T-cell (primary cell): Measurements from ENCODE around the gene OR6C75. TPM values are rescaled to one million over a fixed set of nuclear protein-coding genes. Genes with fewer than 3 reads are reported as not detected.
"Not testable (repeated sequence)": the region's sequence is repeated elsewhere in the genome, so short reads cannot be mapped to it uniquely, and the experiment has no call there.

Source experiments
- ATAC-seq, 4 experiments: fragments of 200-7000 bp in 3 of 4; fragments of 150-1000 bp in 1 of 4; cut with Tn5 transposase; replicated peaks in 1 of 4; 1 replicate in 3 of 4; 2 replicates in 1 of 4; pipeline ENCODE4 v1.10.0; 2021; ENCODE audit warnings: moderate library complexity in 3 of 4, mild to moderate bottlenecking in 2 of 4, moderate number of reproducible peaks in 1 of 4
- CTCF ChIA-PET, 2 donors: fragments of 300-600 bp; sonication (Branson Sonifier 250); formaldehyde crosslinking; loops; one replicate each; lab custom pipeline; 2022; ENCODE audit warnings: antibody characterized with exemption in 2 of 2; lab: Charles Lee
- POLR2A ChIA-PET, 2 donors: fragments of 300-600 bp; sonication (Branson Sonifier 250); formaldehyde crosslinking; loops; one replicate each; lab custom pipeline; 2022; ENCODE audit warnings: antibody characterized with exemption in 2 of 2; lab: Charles Lee
- DNase-seq, 35 experiments: peaks; one replicate each; pipeline versions ENCODE4 v3.0.0 to v3.0.0-alpha.2; 2013 to 2023
- H3K27ac ChIP-seq: one replicate; pipeline ENCODE4 v1.5.1; 2013; ENCODE audit warnings: low read length
- H3K27me3 ChIP-seq, 2 experiments: replicated peaks in 1 of 2; 1 replicate in 1 of 2; 2 replicates in 1 of 2; pipeline versions ENCODE4 v1.6.1 to v1.7.0; 2013; ENCODE audit warnings: low read length in 1 of 2, mixed read lengths in 1 of 2; ENCODE audit not compliant: control insufficient read depth in 2 of 2, insufficient read depth in 2 of 2; ENCODE audit errors: extremely low read depth in 1 of 2
- H3K36me3 ChIP-seq, 2 donors: 1 replicate in 1 of 2; 2 replicates in 1 of 2; pipeline versions ENCODE4 v1.6.1 to v1.7.0; 2013; ENCODE audit warnings: low read length in 1 of 2; ENCODE audit not compliant: control insufficient read depth in 2 of 2, insufficient read depth in 1 of 2; ENCODE audit errors: extremely low read depth in 1 of 2
- H3K4me1 ChIP-seq, 2 experiments: 1 replicate in 1 of 2; 2 replicates in 1 of 2; pipeline versions ENCODE4 v1.6.1 to v1.7.0; 2013; ENCODE audit warnings: low read length in 2 of 2, mixed read lengths in 1 of 2; ENCODE audit not compliant: insufficient read depth in 2 of 2, control insufficient read depth in 1 of 2; ENCODE audit errors: extremely low read depth in 1 of 2
- H3K4me3 ChIP-seq, 2 donors: 1 replicate in 1 of 2; 2 replicates in 1 of 2; pipeline versions ENCODE4 v1.5.1 to v1.7.0; 2013; ENCODE audit warnings: mild to moderate bottlenecking in 2 of 2, low read length in 1 of 2, moderate library complexity in 1 of 2; ENCODE audit not compliant: control insufficient read depth in 1 of 2; ENCODE audit errors: extremely low read depth in 1 of 2
- H3K9me3 ChIP-seq: 2 replicates; pipeline ENCODE4 v1.7.0; 2013
- H3K27ac Mint-ChIP-seq, 2 donors: one replicate each; pipeline ENCODE4 v1.8.0; 2020 to 2021; ENCODE audit warnings: mild to moderate bottlenecking in 2 of 2, mixed read lengths in 2 of 2
- H3K27me3 Mint-ChIP-seq, 2 donors: one replicate each; pipeline ENCODE4 v1.8.0; 2021 to 2022; ENCODE audit warnings: mixed read lengths in 2 of 2
- H3K36me3 Mint-ChIP-seq: one replicate; pipeline ENCODE4 v1.8.0; 2021; ENCODE audit warnings: mixed read lengths
- H3K4me1 Mint-ChIP-seq, 3 donors: one replicate each; pipeline ENCODE4 v1.8.0; 2020 to 2022; ENCODE audit warnings: mixed read lengths in 3 of 3, mild to moderate bottlenecking in 1 of 3
- H3K4me3 Mint-ChIP-seq, 3 donors: one replicate each; pipeline ENCODE4 v1.8.0; 2020 to 2022; ENCODE audit warnings: mild to moderate bottlenecking in 3 of 3, mixed read lengths in 3 of 3, moderate library complexity in 3 of 3
- H3K9me3 Mint-ChIP-seq, 3 donors: one replicate each; pipeline ENCODE4 v1.8.0; 2020 to 2022; ENCODE audit warnings: mixed read lengths in 3 of 3
- WGBS: methylation state at CpG from one replicate; pipeline ENCODE4 v1.1.5; 2013; ENCODE audit warnings: missing lambda C conversion rate; ENCODE audit not compliant: insufficient coverage; 5-methylcytosine and 5-hydroxymethylcytosine counted together
- total RNA-seq, 35 experiments: library from RNA in 6 of 35; stranded (reverse) in 6 of 35; fragments of 120-200 nt in 1 of 35; gene quantifications; one replicate each; pipeline versions ENCODE4 v1.2.1 to v1.2.4 and lab custom pipeline; 2013 to 2026

The OR6C75 gene
- total RNA-seq, 5 donors from 2014 or later (not counting 1 experiment from before 2014, with no cell fraction given): not detected

GRCh38 chr12:55355338-55355737 is 7.4 kb upstream of the OR6C75 start:
- H3K4me1 ChIP-seq, H3K4me3 Mint-ChIP-seq, H3K4me3 ChIP-seq, ATAC-seq, H3K4me1 Mint-ChIP-seq, H3K27ac Mint-ChIP-seq, CTCF ChIA-PET, H3K36me3 Mint-ChIP-seq, H3K27ac ChIP-seq, H3K36me3 ChIP-seq, DNase-seq, H3K9me3 ChIP-seq: not testable (repeated sequence)
- POLR2A ChIA-PET: interaction anchor here in 1 of 2 donors (0.5 kb wide), 1 partner anchor 605 kb away, joined by 7 read pairs; no protein-coding TSS in a partner anchor
- Mint-ChIP-seq H3K9me3 (peaks cover 0 to 14% (median 3%) of the 10 kb centered on the region in 3 donors), H3K27me3 (peaks cover 35 to 36% of the 10 kb centered on the region in 2 donors)
- WGBS: 71% methylated on average over 4 of the region's 4 CpGs
- H3K27me3 ChIP-seq: peaks cover 0 to 14% of the 10 kb centered on the region in 2 experiments

GRCh38 chr12:55365086-55365485 is 2.3 kb downstream of the OR6C75 start:
- ATAC-seq: no peak
- H3K27ac ChIP-seq: no peak overlapping the region
- H3K4me1 Mint-ChIP-seq: no peaks in the 10 kb centered on the region
- DNase-seq: no peak
- ChIA-PET CTCF (no interaction called here), POLR2A (no interaction called here)
- H3K27me3 Mint-ChIP-seq: peaks cover 22 to 24% of the 10 kb centered on the region in 2 donors
- H3K9me3 ChIP-seq: no peaks in the 10 kb centered on the region
- no peak overlapping the region for H3K27ac Mint-ChIP-seq
- no CpG with 5 or more reads among the region's 3 CpGs for WGBS
- H3K4me3 ChIP-seq: no peak overlapping the region
- H3K4me3 Mint-ChIP-seq: no peak overlapping the region
- H3K4me1 ChIP-seq: no peaks in the 10 kb centered on the region
- no peaks in the 10 kb centered on the region for H3K9me3 Mint-ChIP-seq
- H3K36me3 ChIP-seq: no peaks in the 10 kb centered on the region
- no peaks in the 10 kb centered on the region for H3K36me3 Mint-ChIP-seq
- peaks cover 0 to 9% of the 10 kb centered on the region in 2 experiments for H3K27me3 ChIP-seq

DNA sequence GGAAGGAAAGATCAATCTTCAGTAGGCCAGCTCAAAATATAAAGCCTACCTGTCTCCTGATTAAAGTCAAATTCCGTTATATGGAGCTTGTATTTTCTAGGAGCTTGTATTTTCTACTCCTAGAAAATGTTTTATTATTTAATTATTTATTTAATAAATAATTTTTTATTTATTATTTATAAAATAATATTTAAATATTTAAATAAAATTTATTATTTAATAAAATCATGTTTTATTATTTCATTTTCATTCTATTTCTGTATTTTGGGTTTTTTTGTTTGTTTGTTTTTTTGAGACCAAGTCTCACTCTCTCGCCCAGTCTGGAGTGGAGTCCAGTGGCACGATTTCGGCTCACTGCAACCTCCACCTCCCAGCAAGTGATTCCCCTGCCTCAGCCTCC is 9.7 kb downstream of the OR6C75 start:
- H3K36me3 ChIP-seq: no peaks in the 10 kb centered on the region
- Mint-ChIP-seq H3K27me3 (peaks cover 13 to 15% of the 10 kb centered on the region in 2 donors), H3K4me3 (no peak overlapping the region), H3K36me3 (no peaks in the 10 kb centered on the region), H3K9me3 (no peaks in the 10 kb centered on the region), H3K4me1 (no peaks in the 10 kb centered on the region), H3K27ac (no peak overlapping the region)
- no peak overlapping the region for H3K27ac ChIP-seq
- H3K27me3 ChIP-seq: peaks cover 2 to 7% of the 10 kb centered on the region in 2 experiments
- H3K4me3 ChIP-seq: no peak overlapping the region
- H3K9me3 ChIP-seq: no peaks in the 10 kb centered on the region
- ATAC-seq: no peak
- ChIA-PET POLR2A (no interaction called here), CTCF (no interaction called here)
- no peak for DNase-seq
- no CpG with 5 or more reads among the region's 4 CpGs for WGBS
- H3K4me1 ChIP-seq: no peaks in the 10 kb centered on the region

DNA sequence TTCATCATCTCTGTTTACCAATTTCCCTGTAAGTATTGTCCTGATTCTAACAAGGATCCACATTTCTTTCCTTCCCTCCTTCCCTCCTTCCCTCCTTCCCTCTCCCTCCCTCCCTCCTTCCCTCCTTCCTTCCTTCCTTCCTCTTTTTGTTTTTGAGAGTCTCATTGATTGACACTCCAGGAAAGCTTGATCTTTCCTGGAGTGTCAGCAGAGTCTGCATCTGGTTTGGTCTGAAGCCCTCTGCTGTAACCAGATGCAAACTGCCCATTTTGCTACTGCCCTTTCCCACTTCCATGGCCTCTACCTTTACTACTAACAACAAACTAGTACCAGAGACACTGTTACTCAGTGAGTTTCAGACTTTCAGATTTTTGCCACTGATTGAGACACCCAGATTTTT is 23.1 kb downstream of the OR6C75 start:
- Histone ChIP-seq H3K27ac (no peak overlapping the region), H3K27me3 (no peaks in the 10 kb centered on the region), H3K9me3 (no peaks in the 10 kb centered on the region), H3K4me1 (no peaks in the 10 kb centered on the region), H3K4me3 (no peak overlapping the region), H3K36me3 (no peaks in the 10 kb centered on the region)
- Mint-ChIP-seq H3K4me1 (no peaks in the 10 kb centered on the region), H3K27ac (no peak overlapping the region), H3K4me3 (no peak overlapping the region), H3K36me3 (no peaks in the 10 kb centered on the region), H3K27me3 (peaks cover 3 to 27% of the 10 kb centered on the region in 2 donors), H3K9me3 (no peaks in the 10 kb centered on the region)
- DNase-seq (no peak), ATAC-seq (no peak)
- POLR2A ChIA-PET: no interaction called here
- CTCF ChIA-PET: no interaction called here

DNA sequence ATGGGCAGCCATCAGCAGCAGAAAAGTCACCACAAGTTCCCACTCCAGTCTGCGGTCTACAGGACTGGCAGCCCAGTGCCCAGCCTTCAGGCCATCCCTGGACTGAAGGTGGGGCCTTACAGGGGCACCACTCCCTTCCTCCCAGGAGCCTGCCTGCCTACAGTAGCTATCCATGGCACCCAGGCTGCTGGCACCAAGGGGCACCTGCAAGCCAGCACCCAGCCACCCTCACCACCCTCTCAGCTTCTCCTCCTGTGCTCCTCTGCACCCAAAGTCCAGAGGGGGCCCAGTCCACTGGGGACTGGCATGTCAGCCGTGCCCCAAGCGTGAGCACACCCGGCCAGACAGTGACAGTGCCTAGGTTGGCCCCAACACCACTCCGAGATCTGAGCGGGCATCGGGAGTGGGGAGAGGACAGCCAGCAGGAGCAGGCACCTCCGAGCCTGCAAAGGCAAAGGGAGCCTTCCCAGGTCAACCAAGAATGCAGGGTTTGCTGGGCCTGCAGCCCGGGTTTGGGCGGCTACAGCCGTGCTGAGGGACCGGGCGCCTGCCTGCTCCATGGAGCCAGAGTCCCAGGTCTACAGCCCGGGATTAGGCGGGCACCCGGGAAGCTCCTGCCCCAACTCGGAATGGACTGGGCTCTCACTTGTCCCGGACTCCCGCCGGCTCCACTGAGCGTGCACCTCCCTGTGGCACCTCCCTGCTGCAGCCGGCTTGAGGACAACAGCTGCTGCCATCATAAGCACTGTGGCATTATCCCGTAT is 29.4 kb downstream of the OR6C75 start:
- H3K4me3 ChIP-seq: no peak overlapping the region
- POLR2A ChIA-PET: no interaction called here
- no peak overlapping the region for H3K27ac ChIP-seq
- H3K36me3 ChIP-seq: no peaks in the 10 kb centered on the region
- Mint-ChIP-seq H3K4me3 (no peak overlapping the region), H3K36me3 (no peaks in the 10 kb centered on the region), H3K27ac (no peak overlapping the region), H3K9me3 (no peaks in the 10 kb centered on the region), H3K4me1 (no peaks in the 10 kb centered on the region), H3K27me3 (peaks cover 7 to 15% of the 10 kb centered on the region in 2 donors)
- 83% methylated on average over 23 of the region's 23 CpGs for WGBS
- no peaks in the 10 kb centered on the region for H3K9me3 ChIP-seq
- DNase-seq (no peak), ATAC-seq (no peak)
- peaks cover 0 to 11% of the 10 kb centered on the region in 2 experiments for H3K27me3 ChIP-seq
- no peaks in the 10 kb centered on the region for H3K4me1 ChIP-seq
- CTCF ChIA-PET: no interaction called here

DNA sequence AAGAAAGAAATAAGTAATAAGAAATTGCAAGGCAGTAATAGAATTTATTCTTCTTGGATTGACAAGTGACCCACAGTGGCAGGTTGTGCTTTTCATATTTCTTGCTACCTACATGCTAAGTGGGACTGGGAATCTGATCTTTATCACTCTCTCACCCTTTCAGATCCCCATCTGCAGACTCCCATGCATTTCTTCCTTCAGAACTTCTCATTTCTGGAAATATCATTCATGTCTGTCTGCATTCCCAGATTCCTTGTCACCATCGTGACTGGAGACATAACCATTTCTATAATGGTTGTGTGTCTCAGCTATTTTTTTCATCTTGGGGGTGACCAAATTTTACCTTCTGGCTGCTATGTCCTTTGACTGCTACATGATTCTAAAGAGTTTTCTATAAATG is 33.6 kb downstream of the OR6C75 start:
- Mint-ChIP-seq H3K4me3 (no peak overlapping the region), H3K27ac (no peak overlapping the region), H3K4me1 (no peaks in the 10 kb centered on the region), H3K27me3 (peaks cover 16 to 22% of the 10 kb centered on the region in 2 donors), H3K36me3 (no peaks in the 10 kb centered on the region), H3K9me3 (no peaks in the 10 kb centered on the region)
- ChIA-PET POLR2A (no interaction called here), CTCF (no interaction called here)
- no peak for ATAC-seq
- Histone ChIP-seq H3K36me3 (no peaks in the 10 kb centered on the region), H3K27me3 (peaks cover 0 to 11% of the 10 kb centered on the region in 2 experiments), H3K27ac (no peak overlapping the region), H3K9me3 (no peaks in the 10 kb centered on the region), H3K4me3 (no peak overlapping the region), H3K4me1 (no peaks in the 10 kb centered on the region)
- DNase-seq: no peak
- WGBS: no CpG with 5 or more reads among the region's 1 CpG
